ENCODE data around the gene MTOR.
"Not testable (repeated sequence)": the region's sequence is repeated elsewhere in the genome, so short reads cannot be mapped to it uniquely, and the experiment has no call there.

MTOR gene

DNA sequence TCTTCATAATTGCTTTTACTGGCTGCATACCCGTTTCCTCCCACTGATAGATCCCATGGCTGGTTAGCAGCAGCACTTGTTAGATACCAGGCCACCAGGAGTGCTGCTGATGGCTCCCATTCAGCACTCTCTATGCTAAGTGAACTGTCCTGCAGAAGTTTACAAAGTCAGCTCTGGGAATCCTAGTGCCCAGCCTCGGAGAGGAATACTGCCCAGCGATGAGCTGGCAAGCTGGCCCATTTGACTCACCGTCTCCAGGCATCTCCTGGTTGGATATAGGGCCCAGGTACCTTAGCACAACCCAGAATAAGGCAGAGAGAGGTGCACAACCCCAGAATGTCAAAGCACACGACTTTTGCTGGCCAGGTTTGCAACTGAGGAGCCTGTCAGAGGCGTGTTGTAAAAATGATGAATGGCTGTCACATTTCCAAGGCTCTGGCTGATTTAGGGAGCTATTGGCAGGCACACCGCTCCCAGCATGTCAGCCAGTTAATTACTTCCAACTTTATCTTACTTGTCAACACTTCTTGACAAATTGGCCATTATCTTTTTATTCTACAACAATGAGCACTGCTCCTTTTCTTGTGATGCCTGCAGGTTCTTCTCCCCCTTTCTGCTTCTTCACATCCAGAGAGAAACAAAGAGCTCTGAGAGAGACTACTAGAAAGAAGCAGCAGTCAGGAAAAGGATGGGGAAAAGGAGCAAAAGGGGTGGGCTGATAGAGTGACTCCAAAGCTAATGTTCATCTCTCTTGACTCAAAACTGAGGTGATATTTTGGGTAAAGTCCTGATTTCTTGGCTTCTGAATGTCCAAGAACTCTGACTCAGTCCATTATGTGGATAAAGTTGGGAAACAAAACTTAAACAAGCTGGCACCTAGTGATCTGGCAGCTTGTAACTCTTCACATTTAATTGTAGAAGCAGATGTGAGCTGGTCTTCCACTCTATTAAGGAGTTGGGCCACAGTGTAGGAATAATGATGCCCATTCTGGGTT, 84.0 kb downstream of the MTOR start:
- no peak for DNase-seq

DNA sequence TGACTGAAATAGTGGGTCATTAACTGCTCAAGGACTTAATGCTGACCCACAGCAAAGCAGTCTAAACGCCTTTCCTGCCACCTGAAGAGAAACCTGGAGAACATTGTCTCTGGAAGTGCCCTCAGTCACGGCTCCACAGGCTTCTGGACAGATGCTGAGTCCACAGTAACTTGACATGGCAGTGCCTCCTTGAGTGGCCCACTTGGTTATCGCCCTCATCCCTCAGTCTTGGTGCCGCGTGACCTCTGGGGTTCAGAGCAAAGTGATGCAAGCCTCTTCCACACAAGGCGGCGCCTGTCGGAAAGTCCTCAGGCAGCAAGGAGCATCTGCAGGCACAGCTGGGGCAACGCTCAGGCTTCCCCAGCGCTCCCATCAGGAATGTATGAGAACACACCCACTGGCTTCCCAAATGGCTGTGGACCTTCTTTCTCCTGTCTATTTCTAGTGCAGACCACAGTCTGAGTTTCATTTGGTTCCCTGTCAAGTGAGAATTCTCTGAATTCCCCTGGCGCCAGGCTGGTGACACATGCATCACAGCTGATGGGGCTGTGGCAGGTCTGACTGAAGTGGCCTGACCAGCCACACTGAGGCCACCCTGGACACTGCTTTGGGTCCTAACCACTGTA, 86.2 kb downstream of the MTOR start:
- DNase-seq, result no peak

DNA sequence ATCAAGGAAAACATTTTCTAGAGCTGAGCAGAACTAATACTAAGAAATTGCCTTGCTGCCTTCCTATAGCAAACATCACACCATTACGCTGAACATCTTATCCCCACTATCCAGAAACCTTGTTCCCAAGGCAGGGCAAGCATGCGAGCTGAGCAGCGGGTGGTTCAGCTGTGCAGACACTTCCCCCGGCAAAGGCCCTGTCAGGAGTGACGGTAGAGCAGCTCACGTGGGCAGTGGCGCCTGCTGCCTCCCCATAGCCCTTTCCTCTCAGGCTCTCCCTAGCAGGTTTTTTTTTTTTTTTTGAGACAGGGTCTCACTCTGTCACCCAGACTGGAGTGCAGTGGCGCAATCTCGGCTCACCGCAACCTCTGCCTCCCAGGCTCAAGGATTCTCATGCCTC, 86.9 kb downstream of the MTOR start:
- DNase-seq, result no peak

DNA sequence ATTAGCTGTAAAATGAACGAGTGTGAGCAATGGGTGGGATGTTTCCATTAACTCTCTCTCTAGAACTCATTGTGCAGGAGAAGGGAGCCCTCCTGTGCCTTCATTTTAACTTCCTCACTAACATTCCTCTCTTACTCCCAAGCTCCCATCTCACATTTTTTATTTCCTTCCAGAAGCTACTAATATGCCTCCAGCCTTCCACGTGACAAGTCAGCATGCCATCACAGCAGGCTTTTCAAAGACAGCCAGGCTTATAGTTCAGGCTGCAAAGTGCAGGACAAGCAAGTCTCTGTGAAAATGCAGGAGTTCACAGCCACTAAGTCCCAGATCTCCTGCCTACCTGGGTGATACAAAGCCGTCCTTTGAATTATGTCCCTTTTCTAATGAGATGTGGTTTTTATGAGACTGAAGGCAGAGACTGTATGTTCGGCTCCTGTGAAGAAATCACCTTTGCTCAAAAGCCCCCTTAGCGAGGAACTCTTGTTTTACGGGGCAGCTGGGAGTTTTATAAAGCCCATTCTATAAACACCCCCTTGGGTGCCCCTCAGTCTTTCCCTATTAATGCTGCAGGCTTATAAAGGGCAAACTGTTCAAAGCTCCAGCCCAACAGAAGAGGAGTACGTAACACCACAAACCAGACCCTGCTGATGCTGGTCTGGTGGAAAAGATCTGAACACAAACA, 87.9 kb downstream of the MTOR start:
- no peak for DNase-seq

DNA sequence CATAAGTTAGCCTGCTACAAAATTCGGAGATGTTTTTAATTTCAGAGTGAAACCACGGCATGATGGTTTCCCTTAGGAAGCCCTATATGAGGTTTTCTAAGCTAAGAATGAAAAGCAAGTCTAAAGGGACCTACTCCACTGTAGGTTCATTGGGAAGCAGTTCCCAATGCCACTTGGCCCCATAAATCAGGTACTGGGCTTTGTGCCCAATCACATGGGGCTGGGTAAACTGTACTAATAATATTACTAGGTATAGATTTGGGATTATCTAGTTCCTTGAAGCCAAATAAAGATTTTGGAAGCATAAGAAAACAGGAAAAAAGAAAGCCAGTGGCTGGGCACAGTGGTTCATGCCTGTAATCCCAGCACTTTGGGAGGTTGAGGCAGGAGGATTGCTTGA, 92.2 kb downstream of the MTOR start:
- no peak for DNase-seq

DNA sequence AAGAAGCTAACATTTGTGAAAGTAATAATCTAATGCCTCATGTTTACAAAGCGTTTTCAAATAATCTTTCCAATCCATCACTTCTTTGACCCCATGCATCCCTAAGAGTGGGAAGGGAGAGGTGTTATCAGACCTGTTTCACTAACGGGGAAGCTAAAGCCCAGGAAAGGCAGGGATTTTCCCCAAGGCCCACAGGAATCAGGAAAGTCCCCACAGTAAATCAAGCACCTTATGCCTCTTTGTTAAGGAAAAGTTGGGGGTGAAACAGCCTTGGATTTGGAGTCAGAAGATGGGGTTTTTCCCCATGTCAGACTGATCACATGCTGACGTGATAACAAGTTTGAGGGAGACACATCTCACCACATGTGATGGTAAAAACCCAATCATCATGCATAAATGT, 93.1 kb downstream of the MTOR start:
- DNase-seq, result no peak

DNA sequence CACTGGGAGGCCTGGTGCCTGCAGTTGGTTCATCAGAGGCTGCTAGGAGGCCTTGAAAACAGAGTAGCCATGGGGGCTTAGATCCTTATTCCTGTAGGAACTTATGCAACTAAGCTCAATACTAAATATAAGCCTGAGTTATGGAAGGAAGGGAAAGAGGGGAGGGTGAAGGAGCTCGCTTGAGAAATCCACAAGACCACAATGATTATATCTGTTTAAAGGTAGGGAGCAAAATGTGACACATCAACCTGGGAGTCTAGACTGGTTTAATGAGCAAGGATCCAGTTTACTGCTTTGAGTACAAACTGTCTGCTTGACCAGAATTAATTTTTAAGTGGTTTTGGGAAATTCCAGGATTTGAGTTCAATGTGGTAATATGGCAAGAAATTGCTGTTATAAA, 93.6 kb downstream of the MTOR start:
- no peak for DNase-seq

DNA sequence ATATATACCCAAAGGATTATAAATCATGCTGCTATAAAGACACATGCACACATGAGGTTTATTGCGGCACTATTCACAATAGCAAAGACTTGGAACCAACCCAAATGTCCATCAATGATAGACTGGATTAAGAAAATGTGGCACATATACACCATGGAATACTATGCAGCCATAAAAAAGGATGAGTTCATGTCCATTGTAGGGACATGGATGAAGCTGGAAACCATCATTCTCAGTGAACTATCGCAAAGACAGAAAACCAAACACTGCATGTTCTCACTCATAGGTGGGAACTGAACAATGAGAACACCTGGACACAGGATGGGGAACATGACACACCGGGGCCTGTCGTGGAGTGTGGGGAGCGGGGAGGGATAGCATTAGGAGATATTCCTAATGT, 95.6 kb downstream of the MTOR start:
- not testable (repeated sequence) for DNase-seq

DNA sequence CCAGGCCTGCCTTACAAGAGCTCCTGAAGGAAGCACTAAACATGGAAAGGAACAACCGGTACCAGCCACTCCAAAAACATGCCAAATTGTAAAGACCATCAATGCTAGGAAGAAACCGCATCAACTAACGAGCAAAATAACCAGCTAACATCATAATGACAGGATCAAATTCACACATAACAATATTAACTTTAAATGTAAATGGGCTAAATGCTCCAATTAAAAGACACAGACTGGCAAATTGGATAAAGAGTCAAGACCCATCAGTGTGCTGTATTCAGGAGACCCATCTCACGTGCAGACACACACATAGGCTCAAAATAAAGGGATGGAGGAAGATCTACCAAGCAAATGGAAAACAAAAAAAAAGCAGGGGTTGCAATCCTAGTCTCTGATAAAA, 99.6 kb downstream of the MTOR start:
- DNase-seq, result not testable (repeated sequence)

DNA sequence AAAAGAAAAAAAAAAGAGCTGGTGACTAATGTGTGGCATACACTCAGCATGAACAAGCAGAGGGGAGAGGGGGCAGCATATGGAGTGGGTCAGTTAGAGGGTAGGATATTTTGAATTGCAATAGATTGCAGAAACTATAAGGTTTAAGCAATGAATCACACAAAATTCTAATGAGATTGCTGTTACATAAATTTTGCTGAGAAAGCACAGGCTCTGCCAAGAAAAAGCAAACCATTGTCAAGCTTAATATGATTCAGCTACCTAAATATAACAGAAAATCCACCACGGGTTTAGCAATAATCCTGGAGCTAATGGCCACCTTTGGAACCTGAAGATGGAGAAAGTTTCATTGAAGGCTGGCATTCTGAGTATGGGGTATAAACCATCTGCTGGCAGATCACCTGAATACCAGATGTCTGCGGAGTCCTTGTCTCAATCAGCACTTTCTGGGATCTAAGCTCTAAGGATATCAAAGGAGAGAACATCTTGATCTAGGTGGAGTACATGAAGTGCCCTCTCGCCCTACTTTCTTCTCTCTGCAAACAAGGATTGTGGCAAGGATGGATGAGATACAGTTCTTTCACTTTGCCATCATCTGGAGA, 103.5 kb downstream of the MTOR start:
- DNase-seq, result no peak

DNA sequence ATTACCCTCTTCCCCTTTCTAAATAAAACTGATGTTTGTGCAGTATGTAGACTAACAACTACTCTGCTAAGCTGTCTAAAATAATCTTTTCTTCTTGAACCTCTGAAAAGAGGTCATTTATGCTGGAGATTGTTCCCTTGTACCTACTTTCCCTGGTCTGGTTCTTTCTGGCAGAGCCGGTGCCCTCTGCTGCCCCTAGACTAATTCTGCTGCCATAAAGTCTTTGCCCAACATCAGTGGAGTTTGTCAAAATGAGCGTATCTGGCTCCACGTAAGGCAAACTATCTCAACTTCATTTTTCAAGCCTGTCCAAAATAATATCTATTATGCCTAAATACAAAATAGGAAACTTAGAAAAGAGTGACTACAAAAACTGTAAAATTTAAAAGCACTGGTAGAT, 104.1 kb downstream of the MTOR start:
- no peak for DNase-seq

DNA sequence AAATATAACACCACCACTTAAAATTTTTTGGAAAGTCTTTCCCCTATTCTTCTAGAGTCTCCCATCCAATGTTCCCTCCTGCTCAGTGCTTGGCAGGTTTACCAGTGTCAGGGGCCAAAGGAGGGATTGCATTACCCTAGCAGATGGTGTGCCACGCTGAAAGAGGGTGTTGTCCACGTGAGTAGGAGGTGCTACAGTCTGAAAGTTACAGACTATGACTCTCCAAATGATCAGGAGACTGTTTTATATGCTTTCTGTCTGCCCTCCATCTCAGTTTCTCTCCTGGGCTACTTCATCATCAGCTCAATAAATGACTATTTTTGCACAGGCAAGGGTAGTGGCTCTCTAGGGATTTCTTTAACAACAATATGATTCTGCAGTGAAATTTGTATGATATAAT, 104.5 kb downstream of the MTOR start:
- DNase-seq, result no peak

DNA sequence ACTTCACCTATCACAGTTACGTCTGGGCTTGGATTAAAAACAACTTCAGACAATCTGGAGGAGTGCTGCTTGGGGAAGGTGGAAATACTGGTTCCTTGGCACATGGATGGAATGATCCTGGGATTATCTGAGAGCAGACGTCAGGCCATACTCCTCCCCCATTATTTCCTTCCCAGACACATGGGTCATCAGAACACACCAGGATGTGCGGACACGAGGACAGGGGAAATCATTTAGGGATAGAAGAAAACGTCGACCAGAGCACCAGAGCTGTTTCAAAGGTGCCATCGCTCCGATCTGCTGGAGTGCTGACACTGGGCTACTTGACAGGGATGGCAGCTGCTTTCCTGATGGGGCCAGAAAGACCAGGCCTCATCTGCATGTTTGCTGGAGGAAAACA, 105.0 kb downstream of the MTOR start:
- DNase-seq, result no peak

DNA sequence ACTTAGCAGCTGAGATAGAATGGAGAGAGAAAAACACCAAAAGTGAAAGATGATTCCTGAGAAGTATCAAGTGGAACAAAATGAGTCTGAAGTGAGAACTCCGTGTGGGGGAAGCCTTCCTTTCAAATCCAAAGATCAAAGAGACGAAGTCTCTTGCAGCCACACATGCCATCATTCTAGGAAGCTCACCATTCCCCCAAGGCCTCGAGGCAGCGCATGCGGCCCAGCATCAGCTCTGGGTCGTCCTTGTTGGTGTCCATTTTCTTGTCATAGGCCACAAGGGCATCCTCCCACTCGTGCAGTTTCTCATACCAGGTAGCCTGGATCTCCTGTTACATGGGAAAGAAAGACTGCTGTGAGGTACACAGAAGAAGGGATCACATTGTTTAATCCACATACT, 105.4 kb downstream of the MTOR start:
- no peak for DNase-seq

DNA sequence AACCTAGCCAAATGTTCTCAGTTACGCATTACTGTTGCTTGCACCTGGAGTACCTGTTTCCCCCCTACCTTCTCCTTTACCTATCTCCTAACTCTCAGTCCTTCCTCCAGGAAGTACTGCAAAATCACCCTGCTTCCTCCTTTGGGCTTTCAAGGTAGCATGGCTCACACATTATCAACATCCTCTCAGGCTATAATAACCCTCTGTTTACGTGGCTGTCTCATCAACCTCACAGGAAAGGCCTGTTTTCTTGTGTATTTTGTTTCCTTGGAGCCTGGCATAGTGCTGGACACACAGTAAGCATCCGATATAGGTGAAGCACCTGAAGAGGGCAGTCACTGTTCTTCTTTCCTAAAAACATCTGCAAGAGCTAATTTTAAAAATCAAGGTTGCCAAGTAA, 105.9 kb downstream of the MTOR start:
- DNase-seq, result no peak

DNA sequence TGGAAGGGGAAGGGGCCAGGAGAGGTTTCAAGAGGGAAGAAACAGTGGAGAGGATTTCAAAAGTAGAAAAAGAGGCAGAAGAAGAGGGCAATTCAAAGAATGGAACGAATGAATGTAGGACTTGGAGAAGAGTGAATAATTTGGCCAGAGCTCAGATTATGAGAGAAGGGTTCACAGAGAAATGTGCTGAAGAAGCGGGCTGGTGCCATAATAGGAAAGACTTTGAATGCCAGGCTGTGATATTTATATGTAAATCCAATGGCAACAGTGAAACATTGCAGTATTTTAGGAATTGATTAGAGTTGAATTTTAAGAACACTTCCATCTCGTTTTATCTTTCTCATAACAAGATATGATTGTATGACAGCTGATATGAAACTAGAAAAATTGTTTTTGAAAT, 109.2 kb downstream of the MTOR start:
- no peak for DNase-seq

DNA sequence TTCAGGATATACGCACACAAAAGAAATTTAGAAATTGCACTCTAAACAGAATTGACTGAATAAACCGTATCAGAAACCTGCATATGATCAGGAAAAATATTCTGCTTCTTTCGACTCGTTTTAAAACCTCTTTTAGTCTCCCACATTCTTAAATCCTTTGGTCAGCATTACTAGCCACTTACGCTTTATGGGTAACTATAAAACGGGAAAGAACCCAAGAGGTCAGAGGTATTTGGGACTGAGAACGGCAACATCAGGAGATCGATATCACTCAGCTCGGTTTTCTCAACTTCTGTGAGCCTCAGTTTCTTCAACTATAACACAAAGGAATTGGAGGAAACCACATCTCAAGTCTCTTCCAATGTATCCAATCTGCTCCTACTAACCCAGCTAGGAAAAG, 109.6 kb downstream of the MTOR start:
- no peak for DNase-seq

DNA sequence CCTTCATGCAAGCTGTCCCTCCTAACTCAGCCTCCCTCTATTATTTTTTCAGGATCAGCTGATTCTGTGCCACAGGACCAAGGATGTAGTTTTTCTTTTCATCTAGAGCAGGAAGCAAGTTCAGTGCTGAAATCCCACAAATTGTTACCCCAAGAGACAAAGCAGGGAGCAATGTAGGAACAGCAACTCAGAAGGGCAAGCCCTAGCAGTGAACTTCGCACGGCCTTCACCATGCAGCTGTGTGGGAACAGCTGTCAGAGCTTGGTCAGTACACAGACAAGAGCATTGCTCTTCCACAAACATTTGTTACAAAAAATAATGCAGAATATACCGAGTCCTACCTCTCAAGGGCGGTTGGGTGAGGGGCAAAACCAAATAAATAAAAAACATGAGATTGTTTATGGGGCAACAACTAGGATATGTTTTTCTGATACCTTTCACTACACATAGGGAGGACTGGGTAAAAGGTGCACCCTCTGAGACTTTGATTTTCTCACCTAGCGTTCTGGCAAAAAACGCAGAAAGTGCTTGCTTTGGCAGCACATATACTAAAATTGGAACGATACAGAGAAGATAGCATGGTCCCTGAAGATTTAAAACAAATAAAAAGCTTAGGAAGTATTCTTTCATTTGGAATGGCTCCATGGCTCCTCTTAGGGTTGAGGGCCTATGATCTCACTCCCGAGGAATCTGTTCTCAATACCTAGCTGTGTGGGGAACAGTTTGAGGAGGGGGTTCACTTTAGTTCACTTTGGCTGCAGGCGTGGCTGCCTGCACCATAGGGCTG, 110.3 kb downstream of the MTOR start:
- DNase-seq, result no peak

DNA sequence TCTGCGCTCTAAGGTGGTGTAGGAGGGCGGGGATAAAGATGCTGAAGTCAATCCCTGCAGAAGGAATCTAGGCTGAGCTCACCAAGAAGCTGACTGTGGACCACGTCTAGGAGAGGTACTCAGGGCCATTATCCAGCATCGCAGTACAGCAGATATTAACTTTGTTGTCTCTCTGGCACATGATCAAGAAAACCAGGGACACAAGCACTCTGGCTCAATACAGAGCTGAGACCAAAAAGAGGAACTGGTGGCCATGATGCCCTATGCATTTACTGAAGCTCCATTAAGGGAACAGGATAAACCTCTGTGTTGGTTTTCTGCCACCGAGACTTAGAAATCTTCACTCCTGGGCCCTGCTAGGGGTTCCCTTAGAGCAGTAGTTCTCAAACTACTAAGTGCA, 111.2 kb downstream of the MTOR start:
- no peak for DNase-seq

DNA sequence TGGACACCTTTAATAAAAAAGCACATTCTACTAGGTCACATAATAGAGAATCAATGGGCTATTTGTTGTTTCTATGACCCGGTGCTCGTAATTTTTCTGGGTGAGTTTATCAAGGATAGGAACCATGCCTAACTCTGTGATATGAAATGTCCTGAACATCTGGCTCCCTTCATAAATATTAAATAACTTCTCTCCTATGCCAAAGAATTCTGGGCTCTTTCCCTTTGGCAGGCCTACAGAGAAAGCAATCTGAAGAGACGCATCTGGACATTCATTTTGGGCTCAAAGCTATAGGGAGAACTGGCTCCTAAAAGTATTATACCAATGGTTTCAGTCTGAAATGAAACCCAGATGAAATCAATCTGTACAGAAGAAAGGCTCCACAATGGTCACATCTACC, 112.0 kb downstream of the MTOR start:
- DNase-seq, result no peak

DNA sequence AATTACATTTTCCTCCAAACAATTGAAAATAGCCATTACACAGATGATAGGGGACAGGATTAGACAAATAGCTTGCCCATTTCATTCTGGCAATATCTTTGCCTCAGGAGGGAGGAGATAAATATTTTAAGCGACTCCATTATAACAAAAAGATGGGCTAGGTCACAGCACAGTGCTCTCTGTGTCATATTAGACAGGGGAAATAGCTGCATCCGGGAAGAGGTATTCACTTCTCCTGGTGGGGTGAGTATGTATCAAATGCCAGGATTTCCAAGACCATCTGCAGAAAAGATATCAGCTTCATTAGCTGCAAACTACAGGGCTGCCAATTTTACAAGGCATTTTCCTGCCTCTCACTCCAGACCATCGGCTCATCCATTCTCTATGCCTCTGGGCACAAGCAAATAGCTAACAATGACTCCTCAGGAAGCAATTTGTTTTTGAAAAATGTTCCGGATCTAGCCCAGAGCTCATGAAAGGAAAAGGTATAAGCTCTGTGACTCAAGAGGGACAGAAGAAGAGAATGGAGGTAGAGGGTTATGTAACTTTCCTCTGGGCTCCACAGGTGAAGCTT, 115.1 kb downstream of the MTOR start:
- DNase-seq, result no peak

DNA sequence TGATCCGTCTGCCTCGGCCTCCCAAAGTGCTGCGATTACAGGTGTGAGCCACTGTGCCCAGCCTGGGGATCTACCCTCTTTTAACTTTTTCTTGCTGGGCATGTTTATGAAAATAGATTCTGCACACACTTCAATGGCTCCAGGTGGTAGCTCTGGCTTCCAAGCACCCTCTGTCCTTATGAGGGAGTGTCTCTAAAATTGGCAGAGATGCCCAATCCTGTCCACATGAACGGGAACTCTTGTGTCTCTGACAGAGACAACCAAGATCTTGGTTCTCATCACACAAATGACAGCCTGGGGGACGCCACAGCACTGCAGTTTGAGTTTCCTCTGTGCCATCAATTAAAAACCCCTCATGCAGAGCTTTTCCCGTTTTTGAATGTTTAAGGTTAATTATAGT, 116.6 kb downstream of the MTOR start:
- no peak for DNase-seq

All from activated CD4-positive, alpha-beta T cell treated with anti-CD3 and anti-CD28 coated beads for 1 hour (primary cell).